Hematopoietic multipotent progenitor cell treated with erythropoietin and hydrocortisone succinate and interleukin-3 and kit ligand, for 6 days (in vitro differentiated cells): ENCODE measurements around the gene SLC6A18.
"Not testable (repeated sequence)": the region's sequence is repeated elsewhere in the genome, so short reads cannot be mapped to it uniquely, and the experiment has no call there.

Experiments
- DNase-seq: peaks from one replicate; pipeline ENCODE4 v3.0.0-alpha.2; 2015

Gene SLC6A18

DNA sequence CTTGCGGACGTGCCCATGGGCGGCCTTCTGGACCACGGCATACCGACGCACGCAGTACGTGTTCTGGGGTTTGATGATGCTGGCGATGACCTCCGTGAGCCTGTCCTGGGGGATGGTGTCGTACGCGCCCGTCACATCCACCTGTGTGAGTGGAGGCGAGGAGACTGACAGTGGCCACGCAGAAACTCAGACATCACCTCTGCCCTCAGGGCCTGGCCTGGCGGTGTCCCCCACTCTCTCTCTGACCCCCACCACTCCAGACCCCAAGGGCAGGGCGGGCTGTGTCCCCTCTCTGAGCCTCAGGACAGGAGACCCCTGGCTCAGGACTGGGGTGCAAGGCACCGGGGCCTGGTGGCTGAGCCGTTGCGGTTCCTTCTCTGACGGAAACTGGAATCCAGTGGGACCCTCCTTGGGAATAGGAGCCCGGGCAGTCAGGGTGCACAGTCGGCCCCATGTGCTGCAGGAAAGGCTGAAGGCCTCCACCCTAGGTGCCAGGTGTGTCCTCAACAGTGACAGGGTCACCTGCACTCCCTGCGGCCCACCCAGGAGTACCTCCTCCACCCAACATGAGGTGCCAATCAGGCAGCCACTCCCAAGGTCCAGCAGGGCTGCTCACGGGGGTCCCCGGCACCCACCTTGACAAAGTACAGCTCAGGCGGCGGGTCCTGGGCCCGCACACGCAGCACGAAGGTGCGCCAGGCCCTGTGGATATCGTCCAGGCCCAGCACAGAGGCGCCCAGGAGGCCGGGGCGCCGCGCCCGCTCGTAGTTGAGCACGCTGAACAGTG is 53.7 kb downstream of the SLC6A18 start:
- no peak for DNase-seq

GRCh38 chr5:1279443-1280151 is 54.4 kb downstream of the SLC6A18 start:
- no peak for DNase-seq

DNA sequence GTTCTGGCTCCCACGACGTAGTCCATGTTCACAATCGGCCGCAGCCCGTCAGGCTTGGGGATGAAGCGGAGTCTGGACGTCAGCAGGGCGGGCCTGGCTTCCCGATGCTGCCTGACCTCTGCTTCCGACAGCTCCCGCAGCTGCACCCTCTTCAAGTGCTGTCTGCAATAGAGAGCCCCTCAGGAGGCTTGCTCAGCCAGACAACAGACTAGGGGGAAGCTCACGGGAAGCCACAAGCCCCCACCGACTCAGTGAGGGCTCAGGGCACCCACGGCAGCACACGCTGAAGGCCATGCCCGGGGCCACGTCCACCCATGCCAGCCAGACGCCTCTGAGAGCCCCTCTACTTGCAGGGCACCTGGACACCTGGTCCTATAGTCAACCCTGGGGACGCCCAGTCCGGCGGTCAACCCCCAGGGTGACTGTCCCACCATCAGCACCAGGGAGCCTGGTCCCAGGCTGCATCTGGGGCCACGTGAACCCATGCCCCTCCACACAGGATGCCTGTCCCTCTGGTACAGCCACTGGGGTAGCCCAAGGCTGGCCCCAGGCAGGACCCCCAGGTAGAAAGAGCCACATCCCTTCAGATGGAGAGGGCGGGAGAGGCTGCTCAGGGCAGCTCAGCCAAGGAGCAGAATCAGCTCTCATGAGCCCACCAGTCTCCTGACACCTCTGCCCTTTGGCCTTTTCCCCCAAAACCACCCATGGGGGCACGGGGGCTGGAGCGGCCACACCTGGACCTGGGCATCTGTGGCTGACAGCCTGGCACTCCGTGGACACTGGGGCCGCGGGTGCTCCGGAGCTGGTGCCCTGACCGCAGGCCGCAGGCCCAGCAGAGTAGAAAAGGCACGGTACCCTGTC is 55.2 kb downstream of the SLC6A18 start:
- DNase-seq, result no peak

GRCh38 chr5:1281038-1281882 is 56.1 kb downstream of the SLC6A18 start:
- DNase-seq, result no peak

- DNase-seq, result no peak
Measured at GRCh38 chr5:1282131-1282992, 57.2 kb downstream of the SLC6A18 start.

DNA sequence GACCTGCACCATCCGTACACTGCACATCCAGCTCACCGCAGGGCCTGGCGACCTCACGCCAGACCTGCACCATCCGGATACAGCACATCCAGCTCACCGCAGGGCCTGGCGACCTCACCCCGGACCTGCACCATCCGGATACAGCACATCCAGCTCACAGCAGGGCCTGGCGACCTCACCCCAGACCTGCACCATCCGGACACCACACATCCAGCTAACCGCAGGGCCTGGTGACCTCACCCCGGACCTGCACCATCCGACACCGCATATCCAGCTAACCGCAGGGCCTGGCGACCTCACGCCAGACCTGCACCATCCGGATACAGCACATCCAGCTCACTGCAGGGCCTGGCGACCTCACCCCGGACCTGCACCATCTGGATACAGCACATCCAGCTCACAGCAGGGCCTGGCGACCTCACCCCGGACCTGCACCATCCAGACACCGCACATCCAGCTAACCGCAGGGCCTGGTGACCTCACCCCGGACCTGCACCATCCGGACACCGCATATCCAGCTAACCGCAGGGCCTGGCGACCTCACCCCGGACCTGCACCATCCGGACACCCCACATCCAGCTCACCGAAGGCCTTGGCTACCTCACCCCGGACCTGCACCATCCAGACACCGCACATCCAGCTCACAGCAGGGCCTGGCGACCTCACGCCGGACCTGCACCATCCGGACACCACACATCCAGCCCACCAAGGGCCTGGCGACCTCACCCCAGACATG is 58.0 kb downstream of the SLC6A18 start:
- not testable (repeated sequence) for DNase-seq

DNA sequence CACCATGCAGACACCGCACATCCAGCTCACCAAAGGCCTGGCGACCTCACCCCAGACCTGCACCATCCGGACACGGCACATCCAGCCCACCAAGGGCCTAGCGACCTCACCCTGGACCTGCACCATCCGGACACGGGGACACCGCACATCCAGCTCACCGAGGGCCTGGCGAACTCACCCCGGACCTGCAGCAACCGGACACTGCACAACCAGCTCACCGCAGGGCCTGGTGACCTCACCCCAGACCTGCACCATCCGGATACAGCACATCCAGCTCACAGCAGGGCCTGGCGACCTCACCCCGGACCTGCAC is 58.5 kb downstream of the SLC6A18 start:
- not testable (repeated sequence) for DNase-seq

DNA sequence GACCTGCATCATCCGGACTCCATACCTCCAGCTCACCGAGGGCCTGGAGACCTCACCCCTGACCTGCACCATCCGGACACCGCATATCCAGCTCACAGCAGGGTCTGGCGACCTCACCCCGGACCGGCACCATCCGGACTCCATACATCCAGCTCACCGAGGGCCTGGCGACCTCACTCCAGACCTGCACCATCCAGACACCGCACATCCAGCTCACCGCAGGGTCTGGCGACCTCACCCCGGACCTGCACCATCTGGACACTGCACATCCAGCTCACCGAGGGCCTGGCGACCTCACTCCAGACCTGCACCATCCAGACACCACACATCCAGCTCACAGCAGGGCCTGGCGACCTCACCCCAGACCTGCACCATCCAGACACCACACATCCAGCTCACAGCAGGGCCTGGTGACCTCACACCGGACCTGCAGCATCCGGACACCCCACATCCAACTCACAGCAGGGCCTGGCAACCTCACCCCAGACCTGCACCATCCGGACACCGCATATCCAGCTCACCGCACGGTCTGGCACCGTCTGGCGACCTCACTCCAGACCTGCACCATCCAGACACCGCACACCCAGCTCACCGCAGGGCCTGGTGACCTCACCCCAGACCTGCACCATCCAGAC is 59.3 kb downstream of the SLC6A18 start:
- DNase-seq, result not testable (repeated sequence)

- no peak for DNase-seq
Measured at GRCh38 chr5:1285141-1285540, 60.0 kb downstream of the SLC6A18 start.

GRCh38 chr5:1285883-1286291 is 60.7 kb downstream of the SLC6A18 start:
- DNase-seq, result no peak

- DNase-seq, result no peak
Measured at GRCh38 chr5:1288439-1289335, 63.5 kb downstream of the SLC6A18 start.

- not testable (repeated sequence) for DNase-seq
Measured at GRCh38 chr5:1289559-1289958, 64.4 kb downstream of the SLC6A18 start.

DNA sequence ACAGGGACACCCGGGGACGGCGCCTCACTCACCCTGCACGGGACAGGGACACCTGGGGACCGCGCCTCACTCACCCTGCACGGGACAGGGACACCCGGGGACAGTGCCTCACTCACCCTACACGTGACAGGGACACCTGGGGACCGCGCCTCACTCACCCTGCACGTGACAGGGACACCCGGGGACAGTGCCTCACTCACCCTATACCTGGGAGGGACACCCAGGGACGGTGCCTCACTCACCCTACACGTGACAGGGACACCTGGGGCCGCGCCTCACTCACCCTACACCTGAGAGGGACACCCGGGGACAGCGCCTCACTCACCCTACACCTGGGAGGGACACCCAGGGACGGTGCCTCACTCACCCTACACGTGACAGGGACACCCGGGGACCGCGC is 65.8 kb downstream of the SLC6A18 start:
- not testable (repeated sequence) for DNase-seq

GRCh38 chr5:1291611-1292080 is 66.5 kb downstream of the SLC6A18 start:
- DNase-seq, result no peak

- no peak for DNase-seq
Measured at GRCh38 chr5:1292139-1292538, 67.0 kb downstream of the SLC6A18 start.

DNA sequence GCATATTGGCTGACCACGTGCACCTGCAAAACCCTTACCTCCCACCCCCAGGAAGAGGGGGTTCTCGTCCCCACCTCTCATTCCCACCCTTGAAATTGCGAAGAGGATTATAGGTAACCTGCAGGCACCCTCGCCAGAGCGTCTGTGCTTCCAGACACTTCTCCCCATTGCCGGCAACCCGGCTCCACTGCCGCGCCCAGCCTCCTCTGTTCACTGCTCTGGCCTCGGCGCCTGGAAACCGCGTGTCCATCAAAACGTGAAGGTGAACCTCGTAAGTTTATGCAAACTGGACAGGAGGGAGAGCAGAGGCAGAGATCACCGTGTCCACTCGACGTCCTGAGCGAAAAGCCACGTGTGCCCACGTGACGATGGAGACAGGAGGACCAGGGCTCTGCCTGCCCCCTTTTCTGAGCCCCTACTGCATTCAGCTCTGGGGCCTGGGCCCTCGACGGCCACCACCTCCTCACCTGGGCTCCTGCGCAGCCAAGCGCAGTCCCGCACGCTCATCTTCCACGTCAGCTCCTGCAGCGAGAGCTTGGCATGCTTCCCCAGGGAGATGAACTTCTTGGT is 67.8 kb downstream of the SLC6A18 start:
- DNase-seq, result no peak

DNA sequence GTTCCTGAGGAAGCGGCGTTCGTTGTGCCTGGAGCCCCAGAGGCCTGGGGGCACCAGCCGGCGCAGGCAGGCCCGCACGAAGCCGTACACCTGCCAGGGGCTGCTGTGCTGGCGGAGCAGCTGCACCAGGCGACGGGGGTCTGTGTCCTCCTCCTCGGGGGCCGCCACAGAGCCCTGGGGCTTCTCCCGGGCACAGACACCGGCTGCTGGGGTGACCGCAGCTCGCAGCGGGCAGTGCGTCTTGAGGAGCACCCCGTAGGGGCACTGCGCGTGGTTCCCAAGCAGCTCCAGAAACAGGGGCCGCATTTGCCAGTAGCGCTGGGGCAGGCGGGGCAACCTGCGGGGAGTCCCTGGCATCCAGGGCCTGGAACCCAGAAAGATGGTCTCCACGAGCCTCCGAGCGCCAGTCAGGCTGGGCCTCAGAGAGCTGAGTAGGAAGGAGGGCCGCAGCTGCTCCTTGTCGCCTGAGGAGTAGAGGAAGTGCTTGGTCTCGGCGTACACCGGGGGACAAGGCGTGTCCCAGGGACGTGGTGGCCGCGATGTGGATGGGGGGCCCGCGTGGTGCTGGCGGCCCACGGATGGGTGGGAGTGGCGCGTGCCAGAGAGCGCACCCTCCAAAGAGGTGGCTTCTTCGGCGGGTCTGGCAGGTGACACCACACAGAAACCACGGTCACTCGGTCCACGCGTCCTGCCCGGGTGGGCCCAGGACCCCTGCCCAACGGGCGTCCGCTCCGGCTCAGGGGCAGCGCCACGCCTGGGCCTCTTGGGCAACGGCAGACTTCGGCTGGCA is 68.4 kb downstream of the SLC6A18 start:
- DNase-seq, result no peak
